ENCODE results near the gene SMIM27. TPM values are rescaled to one million over a fixed set of nuclear protein-coding genes. Genes with fewer than 3 reads are reported as not detected.
"Not testable (repeated sequence)": the region's sequence is repeated elsewhere in the genome, so short reads cannot be mapped to it uniquely, and the experiment has no call there.

Gene SMIM27
- total and polyA plus RNA-seq, 2 donors from 2014 or later = 14.6 to 36.9 TPM

DNA sequence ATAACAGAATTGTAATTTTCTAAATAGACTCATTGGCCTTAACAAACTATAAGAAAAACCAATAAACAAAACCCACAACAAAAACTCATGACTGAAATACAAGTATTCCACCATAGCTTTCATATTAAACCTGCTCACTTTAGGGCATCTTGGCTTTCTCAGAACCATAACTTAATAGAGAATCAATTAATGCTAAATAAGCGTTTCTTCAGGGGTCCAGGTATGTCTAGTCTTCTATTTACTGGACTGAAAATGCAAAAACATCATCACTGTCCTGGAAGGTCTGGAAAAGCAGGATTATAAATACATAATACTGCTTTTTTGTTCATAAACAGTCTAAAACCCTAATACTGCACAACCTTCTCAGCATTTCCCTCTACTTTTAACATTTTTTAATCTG is 6.2 kb upstream of the SMIM27 start:
- intact Hi-C loops (cut with DNase I) = no loop called here
- no peaks in the 10 kb centered on the region for H3K9me3 ChIP-seq (ENCODE audit: control insufficient read depth in 2 of 3, insufficient read depth in 1 of 3, low read length in 3 of 3)
- no peaks in the 10 kb centered on the region for H3K27me3 ChIP-seq (ENCODE audit: control insufficient read depth, insufficient read depth, low read length)
- no peak for FAIRE-seq
- peaks cover 6 to 22% (median 17%) of the 10 kb centered on the region in 3 donors for H3K36me3 ChIP-seq (ENCODE audit: control insufficient read depth in 2 of 3, insufficient read depth in 3 of 3, low read length in 3 of 3)
- H3K9ac ChIP-seq (ENCODE audit: low read length in 3 of 3) = no peak overlapping the region
- no peak overlapping the region for H3K27ac ChIP-seq (ENCODE audit: low read depth in 2 of 2, low read length in 2 of 2)
- DNase-seq = no peak
- TF ChIP-seq CTCF (IDR thresholded peaks at IDR 0.05; ENCODE audit: borderline replicate concordance, extremely low read depth, insufficient read depth) = no peak
- H3K4me1 ChIP-seq (ENCODE audit: control insufficient read depth in 2 of 3, insufficient read depth in 2 of 3, low read depth in 1 of 3, low read length in 3 of 3) = peaks cover 0 to 4% (median 0%) of the 10 kb centered on the region in 3 donors
- no peak overlapping the region for H3K4me3 ChIP-seq (ENCODE audit: low read length in 3 of 3)

DNA sequence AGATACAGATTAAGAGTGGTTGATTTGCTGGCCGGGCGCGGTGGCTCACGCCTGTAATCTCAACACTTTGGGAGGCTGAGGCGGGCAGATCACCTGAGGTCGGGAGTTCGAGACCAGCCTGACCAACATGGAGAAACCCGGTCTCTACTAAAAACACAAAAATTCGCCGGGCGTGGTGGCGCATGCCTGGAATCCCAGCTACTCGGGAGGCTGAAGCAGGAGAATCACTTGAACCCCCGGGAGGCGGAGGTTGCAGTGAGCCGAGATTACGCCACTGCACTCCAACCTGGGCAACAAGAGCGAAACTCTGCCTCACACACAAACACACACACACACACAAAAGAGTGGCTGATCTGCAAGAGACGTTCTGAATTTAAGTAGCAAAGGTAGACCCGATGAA is 3.9 kb upstream of the SMIM27 start:
- H3K36me3 ChIP-seq (ENCODE audit: control insufficient read depth in 2 of 3, insufficient read depth in 3 of 3, low read length in 3 of 3); H3K4me1 ChIP-seq (ENCODE audit: control insufficient read depth in 2 of 3, insufficient read depth in 2 of 3, low read depth in 1 of 3, low read length in 3 of 3); H3K9ac ChIP-seq (ENCODE audit: low read length in 3 of 3); H3K9me3 ChIP-seq (ENCODE audit: control insufficient read depth in 2 of 3, insufficient read depth in 1 of 3, low read length in 3 of 3); intact Hi-C loops (cut with DNase I); H3K27ac ChIP-seq (ENCODE audit: low read depth in 2 of 2, low read length in 2 of 2); H3K4me3 ChIP-seq (ENCODE audit: low read length in 3 of 3); FAIRE-seq; DNase-seq; H3K27me3 ChIP-seq (ENCODE audit: control insufficient read depth, insufficient read depth, low read length): not testable (repeated sequence)

DNA sequence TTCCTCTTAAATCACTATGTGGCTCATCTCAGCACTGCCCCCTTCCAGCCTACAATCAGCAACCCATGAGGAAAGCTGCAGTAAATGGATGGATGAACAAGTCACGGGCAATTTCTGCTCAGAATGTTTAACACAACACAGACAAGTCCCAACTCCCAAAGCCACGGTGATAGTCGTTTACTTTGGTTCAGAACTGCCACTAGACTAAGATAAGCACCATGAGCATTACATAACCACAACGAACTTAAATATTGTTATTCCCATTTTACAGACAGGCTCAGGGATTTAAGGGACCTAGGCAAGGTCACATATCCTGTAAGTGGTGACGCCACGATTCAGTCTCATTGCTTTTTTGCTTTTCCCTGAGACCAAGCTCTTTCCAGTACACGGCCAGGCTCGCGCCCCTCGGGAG is 2.0 kb upstream of the SMIM27 start:
- peak in 3 of 5 donors; percentile 49 to 77 (median 71) for DNase-seq
- Histone ChIP-seq H3K27ac (ENCODE audit: low read depth in 2 of 2, low read length in 2 of 2) (peak overlapping the region; percentile 78 to 99), H3K4me3 (ENCODE audit: low read length in 3 of 3) (peak overlapping the region; percentile 93 to 98 (median 97)), H3K9me3 (ENCODE audit: control insufficient read depth in 2 of 3, insufficient read depth in 1 of 3, low read length in 3 of 3) (no peaks in the 10 kb centered on the region), H3K4me1 (ENCODE audit: control insufficient read depth in 2 of 3, insufficient read depth in 2 of 3, low read depth in 1 of 3, low read length in 3 of 3) (peaks cover 0 to 6% (median 4%) of the 10 kb centered on the region in 3 donors), H3K9ac (ENCODE audit: low read length in 3 of 3) (peak overlapping the region; percentile 50 to 88 (median 61)), H3K36me3 (ENCODE audit: control insufficient read depth in 2 of 3, insufficient read depth in 3 of 3, low read length in 3 of 3) (no peaks in the 10 kb centered on the region), H3K27me3 (ENCODE audit: control insufficient read depth, insufficient read depth, low read length) (no peaks in the 10 kb centered on the region)
- FAIRE-seq = no peak
- intact Hi-C loops (cut with DNase I) = no loop called here
- no peak for TF ChIP-seq CTCF (IDR thresholded peaks at IDR 0.05; ENCODE audit: borderline replicate concordance, extremely low read depth, insufficient read depth)

GRCh38 chr9:32550562-32551275 is 1.4 kb upstream of the SMIM27 start:
- no peaks in the 10 kb centered on the region for H3K36me3 ChIP-seq (ENCODE audit: control insufficient read depth in 2 of 3, insufficient read depth in 3 of 3, low read length in 3 of 3)
- peak overlapping the region; percentile 93 to 98 (median 97) for H3K4me3 ChIP-seq (ENCODE audit: low read length in 3 of 3)
- no peaks in the 10 kb centered on the region for H3K9me3 ChIP-seq (ENCODE audit: control insufficient read depth in 2 of 3, insufficient read depth in 1 of 3, low read length in 3 of 3)
- H3K27ac ChIP-seq (ENCODE audit: low read depth in 2 of 2, low read length in 2 of 2) = peak overlapping the region; percentile 97 to 99
- H3K4me1 ChIP-seq (ENCODE audit: control insufficient read depth in 2 of 3, insufficient read depth in 2 of 3, low read depth in 1 of 3, low read length in 3 of 3) = peaks cover 0 to 6% (median 4%) of the 10 kb centered on the region in 3 donors
- TF ChIP-seq CTCF (IDR thresholded peaks at IDR 0.05; ENCODE audit: borderline replicate concordance, extremely low read depth, insufficient read depth) = no peak
- H3K27me3 ChIP-seq (ENCODE audit: control insufficient read depth, insufficient read depth, low read length) = no peaks in the 10 kb centered on the region
- FAIRE-seq (no peak), DNase-seq (peak; percentile 97 to 99 (median 99))
- peak overlapping the region; percentile 88 to 96 (median 94) for H3K9ac ChIP-seq (ENCODE audit: low read length in 3 of 3)
- intact Hi-C loops (cut with DNase I) = no loop called here
